GM21526 (cell line): ENCODE measurements around the gene TRAF1.

Experiments used
- ATAC-seq: cut with Tn5 transposase; IDR thresholded peaks from one replicate; pipeline ENCODE4 v1.9.1; 2021; ENCODE audit warnings: moderate library complexity; ENCODE audit not compliant: unreplicated experiment, low FRiP score

The TRAF1 gene

GRCh38 chr9:120924698-120925534 lies 1.7 kb downstream of the TRAF1 start:
- no peak for ATAC-seq

- no peak for ATAC-seq
Observed at GRCh38 chr9:120923620-120924328, 2.8 kb downstream of the TRAF1 start.

DNA sequence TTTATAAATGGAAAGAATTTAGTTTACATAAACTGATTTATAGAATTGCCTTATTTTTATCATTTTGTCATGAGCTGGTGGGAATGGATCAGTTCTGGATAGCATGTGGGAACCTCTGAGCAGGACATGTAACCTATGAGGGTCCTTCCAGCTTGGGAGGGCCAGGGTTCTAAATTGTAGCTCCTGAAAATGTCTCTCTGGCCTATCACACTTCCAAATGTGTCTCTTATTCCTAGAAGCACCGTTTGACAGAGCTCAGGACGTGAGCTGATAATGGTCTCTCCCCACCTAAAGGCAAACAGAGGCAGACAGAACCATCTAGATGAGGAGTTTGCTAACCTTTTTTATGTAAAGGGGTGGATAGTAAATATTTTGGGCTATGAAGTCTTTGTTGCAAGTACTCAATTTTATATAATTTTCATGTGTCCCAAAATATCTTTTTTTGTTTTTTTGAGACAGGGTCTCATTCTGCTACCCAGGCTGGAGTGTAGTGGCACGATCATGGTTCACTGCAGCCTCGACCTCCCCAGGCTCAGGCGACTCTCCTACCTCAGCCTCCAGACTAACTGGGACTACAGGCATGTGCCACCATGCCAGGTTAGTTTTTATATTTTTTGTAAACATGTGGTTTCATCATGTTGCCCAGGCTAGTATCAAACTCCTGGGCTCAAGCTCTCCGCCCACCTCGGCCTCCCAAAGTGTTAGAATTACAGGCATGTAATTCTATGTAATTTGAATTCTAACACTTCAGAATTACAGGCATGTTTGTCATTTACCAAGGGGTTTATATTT lies 4.0 kb downstream of the TRAF1 start:
- ATAC-seq: no peak

GRCh38 chr9:120921661-120922181 lies 4.9 kb downstream of the TRAF1 start:
- ATAC-seq: no peak

- no peak for ATAC-seq
Observed at GRCh38 chr9:120920806-120921178, 5.8 kb downstream of the TRAF1 start.

DNA sequence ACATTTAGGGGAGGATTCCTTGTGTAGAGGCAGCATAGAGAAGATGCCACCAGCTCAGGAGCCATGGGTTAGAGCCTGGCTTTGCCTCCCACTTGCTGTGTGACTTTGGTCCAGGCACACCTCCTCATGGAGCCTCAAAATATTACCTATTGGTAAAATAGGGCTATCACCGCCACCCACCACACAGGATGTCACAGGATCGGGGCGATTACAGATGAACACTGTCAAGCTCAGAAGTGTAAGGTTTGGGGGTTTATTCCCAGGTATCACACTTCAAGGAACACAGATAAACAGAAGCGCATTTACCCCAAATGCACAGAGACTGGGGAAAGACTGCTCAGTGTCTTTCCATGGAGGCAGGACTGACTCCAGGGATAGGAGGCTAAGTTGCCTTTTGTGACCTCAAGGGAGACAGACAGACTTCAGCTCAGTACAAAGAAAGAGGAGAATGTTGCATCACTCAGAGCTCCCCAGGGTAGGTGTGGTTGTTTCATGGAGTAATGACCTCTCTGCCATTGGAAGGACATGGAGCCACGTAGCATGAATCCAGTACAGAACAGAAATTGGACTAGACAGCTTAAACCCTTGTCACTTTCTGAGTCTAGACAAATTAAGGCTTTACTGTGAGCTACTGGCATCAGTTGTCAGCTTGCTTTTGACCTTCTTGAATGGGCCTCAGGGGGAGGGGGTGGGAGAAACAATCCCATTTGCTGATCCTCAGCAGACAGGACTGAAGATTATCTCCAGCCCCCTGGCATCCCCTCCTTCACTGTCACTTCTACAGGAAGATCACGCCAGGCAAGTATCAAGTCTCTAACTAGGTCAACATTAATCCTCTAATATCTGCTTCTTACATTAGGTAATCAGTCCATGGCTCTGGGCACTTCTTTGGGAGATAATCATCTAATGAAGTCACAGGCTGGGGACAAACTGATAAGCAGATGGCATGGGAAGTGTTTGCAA lies 6.5 kb downstream of the TRAF1 start:
- no peak for ATAC-seq

GRCh38 chr9:120918931-120919842 lies 7.4 kb downstream of the TRAF1 start:
- no peak for ATAC-seq

- no peak for ATAC-seq
Observed at GRCh38 chr9:120917929-120918762, 8.4 kb downstream of the TRAF1 start.

DNA sequence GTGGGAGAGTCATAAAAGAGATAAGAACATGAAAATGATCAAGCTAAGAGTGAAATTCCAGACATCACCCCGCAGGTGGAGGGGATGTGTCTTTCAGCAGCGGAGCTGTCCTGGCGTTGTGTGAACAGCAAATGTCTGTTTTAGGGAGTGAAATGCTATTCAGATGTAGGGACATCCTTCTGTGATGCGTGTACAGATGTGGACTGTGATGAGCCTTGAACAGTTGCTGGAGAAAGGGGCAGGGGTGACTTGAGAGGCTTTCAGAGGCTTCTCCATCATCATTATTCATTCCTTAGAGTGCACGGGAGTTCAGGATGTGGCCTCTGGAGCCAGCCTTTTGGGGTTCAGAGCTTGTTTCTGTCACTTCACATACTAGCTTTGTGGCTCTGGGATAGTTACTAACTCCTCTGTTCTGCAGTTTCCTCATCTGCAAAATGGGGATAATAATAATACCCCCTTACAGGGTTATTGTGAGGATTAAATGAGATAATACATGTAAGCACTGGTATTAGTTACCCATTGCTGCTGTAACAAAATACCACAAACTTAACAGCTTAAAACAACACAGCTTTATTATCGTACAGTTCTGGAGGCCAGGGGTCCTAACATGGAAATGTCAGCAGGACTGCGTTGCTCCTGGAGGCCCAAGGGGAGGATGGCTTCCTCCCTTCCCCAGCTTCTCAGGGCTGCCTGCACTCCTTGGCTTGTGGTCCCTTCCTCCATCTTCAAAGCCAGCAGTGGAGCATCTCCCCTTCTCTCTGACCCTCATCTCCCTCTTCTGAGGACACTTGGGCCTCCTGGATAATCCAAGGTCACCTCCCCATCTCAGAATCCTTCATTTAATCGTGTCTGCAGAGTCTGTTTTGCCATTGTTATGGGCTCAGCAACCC lies 9.4 kb downstream of the TRAF1 start:
- ATAC-seq: no peak

DNA sequence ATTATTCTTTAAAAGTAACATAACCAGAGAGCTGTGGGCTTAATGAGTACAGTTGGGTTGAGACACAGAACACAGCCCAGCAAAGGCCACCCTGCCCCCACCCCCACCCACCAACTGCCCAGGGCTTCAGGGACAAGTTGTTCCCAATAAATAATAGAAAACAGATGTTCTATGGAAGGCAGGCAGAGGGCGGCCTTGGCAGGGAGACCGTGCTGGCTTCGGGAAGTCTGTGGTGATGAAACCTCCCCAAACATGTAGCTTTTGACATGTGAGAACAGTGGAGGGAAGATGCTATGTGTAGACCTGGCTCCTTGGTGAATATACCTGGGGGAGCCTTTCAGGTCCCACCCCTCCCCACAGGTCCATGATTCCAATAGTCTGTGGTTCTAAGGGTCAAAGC lies 10.0 kb downstream of the TRAF1 start:
- no peak for ATAC-seq

GRCh38 chr9:120915854-120916470 lies 10.6 kb downstream of the TRAF1 start:
- no peak for ATAC-seq

- no peak for ATAC-seq
Observed at GRCh38 chr9:120914953-120915352, 11.6 kb downstream of the TRAF1 start.

DNA sequence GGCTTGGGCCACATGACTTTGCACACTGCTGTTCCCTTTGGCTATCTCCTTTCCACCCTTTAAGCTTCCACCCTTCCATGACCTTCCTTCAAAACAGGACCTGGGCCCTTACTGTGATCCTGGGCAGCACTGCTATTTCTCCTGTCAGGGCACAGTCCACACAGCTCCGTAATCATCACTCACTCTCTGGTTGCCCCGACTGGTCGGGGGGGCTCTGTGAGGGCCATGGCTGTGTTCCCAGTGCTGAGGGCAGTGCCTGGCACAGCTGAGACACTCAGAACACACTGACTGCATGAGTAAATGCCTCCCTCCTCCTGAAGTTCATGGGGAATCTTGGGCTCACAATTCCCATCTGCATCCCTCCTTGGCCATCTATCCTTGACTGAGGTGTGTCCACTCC lies 12.2 kb downstream of the TRAF1 start:
- no peak for ATAC-seq

GRCh38 chr9:120913647-120914264 lies 12.8 kb downstream of the TRAF1 start:
- ATAC-seq: no peak

- no peak for ATAC-seq
Observed at GRCh38 chr9:120912958-120913646, 13.5 kb downstream of the TRAF1 start.
